Choroid plexus epithelial cell (primary cell): Measurements from ENCODE around the gene AKNA.

ENCODE experiments used
- DNase-seq: peaks from one replicate; pipeline ENCODE4 v3.0.0-alpha.2; 2010; ENCODE audit warnings: low read depth
- H3K4me3 ChIP-seq: 2 replicates; pipeline ENCODE4 v1.5.1; 2011; ENCODE audit warnings: low read depth, mild to moderate bottlenecking, control low read depth, low read length, moderate library complexity
- TF ChIP-seq, protein P1 (sequence below): conservative IDR thresholded peaks from 2 replicates; pipeline ENCODE4 v1.5.1; 2011; ENCODE audit warnings: low read depth, mild to moderate bottlenecking, control low read depth, inconsistent platforms, low read length, moderate library complexity

AKNA gene

DNA sequence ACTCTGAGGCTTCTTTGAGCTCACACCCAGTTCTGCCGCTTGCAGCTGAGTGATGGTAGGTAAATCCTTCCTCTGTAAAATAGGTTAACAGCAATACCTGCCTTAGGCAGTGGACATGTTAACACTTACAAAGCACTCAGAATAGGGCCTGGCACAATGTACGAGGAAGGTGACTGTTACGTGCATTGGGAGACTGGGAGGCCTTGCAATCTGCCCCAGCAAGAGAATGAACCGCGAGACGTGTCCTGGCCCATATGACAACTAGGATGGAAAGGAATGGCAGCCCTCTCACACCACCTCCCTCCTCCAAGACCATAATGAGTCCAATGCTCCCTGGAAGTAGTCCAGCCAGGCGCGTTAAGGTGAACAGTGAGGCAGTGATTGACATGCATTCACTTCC is 23.1 kb upstream of the AKNA start:
- DNase-seq = no peak
- TF ChIP-seq, protein P1, sequence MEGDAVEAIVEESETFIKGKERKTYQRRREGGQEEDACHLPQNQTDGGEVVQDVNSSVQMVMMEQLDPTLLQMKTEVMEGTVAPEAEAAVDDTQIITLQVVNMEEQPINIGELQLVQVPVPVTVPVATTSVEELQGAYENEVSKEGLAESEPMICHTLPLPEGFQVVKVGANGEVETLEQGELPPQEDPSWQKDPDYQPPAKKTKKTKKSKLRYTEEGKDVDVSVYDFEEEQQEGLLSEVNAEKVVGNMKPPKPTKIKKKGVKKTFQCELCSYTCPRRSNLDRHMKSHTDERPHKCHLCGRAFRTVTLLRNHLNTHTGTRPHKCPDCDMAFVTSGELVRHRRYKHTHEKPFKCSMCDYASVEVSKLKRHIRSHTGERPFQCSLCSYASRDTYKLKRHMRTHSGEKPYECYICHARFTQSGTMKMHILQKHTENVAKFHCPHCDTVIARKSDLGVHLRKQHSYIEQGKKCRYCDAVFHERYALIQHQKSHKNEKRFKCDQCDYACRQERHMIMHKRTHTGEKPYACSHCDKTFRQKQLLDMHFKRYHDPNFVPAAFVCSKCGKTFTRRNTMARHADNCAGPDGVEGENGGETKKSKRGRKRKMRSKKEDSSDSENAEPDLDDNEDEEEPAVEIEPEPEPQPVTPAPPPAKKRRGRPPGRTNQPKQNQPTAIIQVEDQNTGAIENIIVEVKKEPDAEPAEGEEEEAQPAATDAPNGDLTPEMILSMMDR = no peak
- H3K4me3 ChIP-seq = no peak overlapping the region

DNA sequence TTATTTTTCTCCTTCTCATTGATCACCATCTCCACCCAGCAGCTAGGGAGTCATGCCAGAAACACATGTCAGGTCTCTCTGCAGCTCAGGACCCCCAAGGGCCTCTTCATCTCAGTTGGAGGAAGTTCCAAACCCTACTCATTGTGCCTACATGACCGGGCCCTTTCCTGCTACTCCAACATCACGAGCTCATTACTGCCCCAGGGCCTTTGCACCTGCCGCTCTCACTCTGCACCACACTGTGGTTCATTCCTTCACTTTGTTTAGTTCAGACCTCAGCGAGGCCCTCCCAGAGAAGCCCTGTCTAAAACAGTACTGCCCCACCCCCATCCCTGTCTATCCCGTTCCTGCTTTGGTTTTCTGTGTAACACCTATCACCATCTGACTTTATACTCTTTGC is 22.1 kb upstream of the AKNA start:
- TF ChIP-seq, protein P1 = no peak
- DNase-seq = no peak
- H3K4me3 ChIP-seq = no peak overlapping the region

DNA sequence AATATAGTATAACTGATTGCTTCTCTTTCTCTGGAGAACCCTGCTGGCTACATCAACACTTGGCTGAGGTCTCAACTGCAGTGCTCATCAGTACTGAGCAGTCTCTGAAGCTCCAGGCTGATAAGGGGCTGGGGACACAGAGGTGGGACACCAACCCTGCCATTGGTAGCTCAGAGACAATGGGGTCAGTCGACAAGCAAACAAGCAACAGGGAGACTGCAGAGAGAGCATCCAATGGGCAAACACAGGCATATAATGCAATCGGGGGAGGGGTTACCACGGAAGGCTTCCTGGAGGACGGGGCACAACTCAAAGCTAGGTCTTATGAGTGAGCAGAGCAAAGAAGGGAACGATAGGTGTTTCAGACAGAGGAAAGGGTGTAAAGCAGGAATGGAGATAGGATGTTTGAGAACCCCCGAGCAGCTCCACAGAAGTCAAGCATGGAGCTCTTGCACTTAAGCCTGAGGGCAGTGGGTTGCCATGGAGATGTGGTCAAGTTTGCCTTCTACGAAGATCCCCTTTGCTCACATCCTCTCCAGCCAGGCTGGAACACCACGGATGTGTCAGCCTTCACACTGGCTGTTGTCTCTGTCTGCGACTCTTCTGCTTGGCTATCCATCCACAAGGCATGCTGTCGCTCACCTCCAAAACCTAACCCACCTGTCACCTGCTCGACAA is 21.5 kb upstream of the AKNA start:
- no peak overlapping the region for H3K4me3 ChIP-seq
- TF ChIP-seq, protein P1 = no peak
- DNase-seq = peak; percentile 56

DNA sequence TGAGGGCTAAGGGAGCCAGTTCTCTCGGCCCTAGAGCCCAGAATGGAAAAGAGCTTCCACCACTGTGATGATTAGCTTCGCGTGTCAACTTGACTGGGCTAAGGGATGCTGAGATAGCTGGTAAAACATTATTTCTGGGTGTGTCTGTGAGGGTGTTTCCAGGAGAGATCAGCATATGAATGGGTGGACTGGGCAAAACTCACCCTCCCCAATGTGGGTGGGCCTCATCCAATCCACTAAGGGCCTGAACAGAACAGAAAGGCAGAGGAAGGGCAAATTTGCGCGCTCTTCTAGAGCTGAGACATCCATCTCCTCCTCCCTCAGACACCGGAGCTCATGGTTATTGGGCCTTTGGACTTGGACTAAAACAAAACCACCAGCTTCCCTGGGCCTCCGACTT is 20.9 kb upstream of the AKNA start:
- TF ChIP-seq, protein P1 = no peak

DNA sequence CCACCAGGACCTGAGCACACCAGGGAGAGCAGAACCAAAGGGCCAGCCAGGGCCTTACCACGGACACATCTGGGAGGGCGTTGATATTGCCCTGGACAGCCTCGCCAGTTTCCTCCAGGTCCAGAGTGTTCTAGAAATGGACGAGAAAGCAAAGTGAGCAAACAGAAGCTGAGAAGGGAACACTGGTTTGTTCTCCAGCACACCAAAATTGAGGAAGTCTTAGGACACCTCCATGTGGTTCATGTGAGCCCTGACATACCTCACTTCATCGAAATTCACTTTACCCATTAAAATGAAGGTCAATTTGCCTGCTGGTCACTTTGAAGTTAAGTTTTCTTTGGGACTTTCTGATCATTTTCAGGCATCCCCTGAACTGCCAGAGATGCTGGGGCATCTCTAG is 20.1 kb upstream of the AKNA start:
- no peak for DNase-seq
- TF ChIP-seq, protein P1 = no peak
- no peak overlapping the region for H3K4me3 ChIP-seq

More for the DNA sequence above, 20.9 kb upstream of the AKNA start:
- H3K4me3 ChIP-seq = no peak overlapping the region
- DNase-seq = no peak

DNA sequence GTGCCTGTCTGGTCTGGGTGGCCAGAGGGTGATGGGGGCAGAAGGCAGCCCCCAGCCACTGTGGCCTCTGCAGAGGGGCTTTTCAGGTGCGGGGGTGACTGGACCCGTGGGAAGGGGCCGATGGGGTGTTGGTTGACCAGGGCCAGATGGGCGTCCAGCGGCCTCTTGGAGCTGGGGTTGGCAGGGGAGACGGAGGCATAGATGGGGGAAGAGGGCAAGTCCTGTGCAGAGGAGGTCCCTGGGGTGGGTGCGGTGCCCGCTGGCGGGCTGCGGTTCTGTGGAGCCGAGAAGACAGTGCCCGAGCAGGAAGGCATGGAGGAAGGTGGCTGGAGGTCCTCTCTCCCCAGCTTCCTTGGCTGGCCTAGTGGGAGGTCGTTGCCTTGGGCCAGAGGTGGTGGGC is 18.7 kb upstream of the AKNA start:
- TF ChIP-seq, protein P1 = no peak
- H3K4me3 ChIP-seq = no peak overlapping the region
- DNase-seq = no peak
